K562 (cell line): ENCODE results near the gene SDSL. TPM values are rescaled to one million over a fixed set of nuclear protein-coding genes. Genes with fewer than 3 reads are reported as not detected.

Experiments
- CBFA2T3 ChIP-seq: fragments of 450-650 bp; IDR thresholded peaks from 2 replicates; pipeline ENCODE4 v1.6.1; 2017
- CBX1 ChIP-seq: sonication (generic); IDR thresholded peaks from 2 replicates; pipeline ENCODE4 v1.6.1; 2016; ENCODE audit warnings: antibody characterized with exemption, low read depth, mild to moderate bottlenecking
- ESRRA ChIP-seq: fragments of 450-650 bp; IDR thresholded peaks from 2 replicates; pipeline ENCODE4 v1.6.1; 2014; ENCODE audit warnings: low read depth, mild to moderate bottlenecking, moderate library complexity, borderline replicate concordance
- HDAC6 ChIP-seq: IDR thresholded peaks from 2 replicates; pipeline ENCODE4 v1.6.1; 2012; ENCODE audit warnings: low read depth, mild to moderate bottlenecking, control low read depth, inconsistent platforms, low read length, moderate library complexity
- HNRNPK ChIP-seq: fragments of 200-400 bp; formaldehyde crosslinking; IDR thresholded peaks from one replicate; pipeline ENCODE4 v1.6.1; 2018; ENCODE audit warnings: mild to moderate bottlenecking, low read depth, low read length; ENCODE audit not compliant: poor library complexity, severe bottlenecking
- KDM4B ChIP-seq, 2 experiments: fragments of 450-650 bp in 1 of 2; sonication (generic) in 1 of 2; IDR thresholded peaks; 2 replicates each; pipeline ENCODE4 v1.6.1; 2016 to 2017; ENCODE audit warnings: borderline replicate concordance in 2 of 2, antibody characterized with exemption in 1 of 2, low read depth in 1 of 2, mild to moderate bottlenecking in 1 of 2
- MCM5 ChIP-seq: fragments of 450-650 bp; IDR thresholded peaks from 2 replicates; pipeline ENCODE4 v1.6.1; 2016; ENCODE audit warnings: low read depth
- MEF2D ChIP-seq: conservative IDR thresholded peaks from 2 replicates; pipeline ENCODE4 v1.6.1; 2016; ENCODE audit warnings: low read depth, missing genetic modification characterization, missing compliant biosample characterization
- MNT ChIP-seq, 2 experiments: fragments of 450-650 bp; conservative IDR thresholded peaks; 2 replicates each; pipeline ENCODE4 v1.6.1; 2017; ENCODE audit warnings: mild to moderate bottlenecking in 2 of 2, moderate library complexity in 2 of 2
- NCOA1 ChIP-seq: fragments of 450-650 bp; IDR thresholded peaks from 2 replicates; pipeline ENCODE4 v1.6.1; 2016; ENCODE audit warnings: low read depth
- RERE ChIP-seq: sonication (generic); formaldehyde crosslinking; IDR thresholded peaks from 2 replicates; pipeline ENCODE4 v1.8.0; 2023; ENCODE audit warnings: missing genetic modification reagents, mild to moderate bottlenecking, borderline replicate concordance
- RFX5 ChIP-seq: IDR thresholded peaks from 2 replicates; pipeline ENCODE4 v1.6.1; 2011; ENCODE audit warnings: low read depth, mild to moderate bottlenecking, improper control_type of control experiment, low read length
- SNRNP70 ChIP-seq: fragments of 200-400 bp; formaldehyde crosslinking; optimal IDR thresholded peaks from 2 replicates; pipeline ENCODE3; 2017; ENCODE audit warnings: low read depth, low read length
- SRSF3 ChIP-seq: fragments of 200-400 bp; formaldehyde crosslinking; IDR thresholded peaks from 2 replicates; pipeline ENCODE4 v1.6.1; 2016; ENCODE audit warnings: mild to moderate bottlenecking, low read length, moderate library complexity; ENCODE audit not compliant: insufficient read depth
- ZFPM2 ChIP-seq: fragments of 250-450 bp; sonication (Bioruptor Pico); IDR thresholded peaks from 2 replicates; pipeline ENCODE4 v1.5.1; 2022; ENCODE audit warnings: mild to moderate bottlenecking
- ZNF134 ChIP-seq: fragments of 250-450 bp; sonication (Bioruptor Pico); conservative IDR thresholded peaks from 2 replicates; pipeline ENCODE4 v1.4.0; 2020
- ZNF175 ChIP-seq: fragments of 200-800 bp; sonication (Bioruptor generic); IDR thresholded peaks from 2 replicates; pipeline ENCODE4 v1.6.1; 2016; ENCODE audit warnings: low read depth, mild to moderate bottlenecking, missing genetic modification characterization, missing compliant biosample characterization
- ZNF212 ChIP-seq: fragments of 450-650 bp; formaldehyde crosslinking; IDR thresholded peaks from 2 replicates; pipeline ENCODE4 v1.4.0; 2020; ENCODE audit warnings: mild to moderate bottlenecking
- ZNF232 ChIP-seq: sonication (generic); formaldehyde crosslinking; IDR thresholded peaks from 2 replicates; pipeline ENCODE4 v1.8.0; 2022; ENCODE audit warnings: mild to moderate bottlenecking, missing genetic modification reagents
- ZNF431 ChIP-seq: sonication (generic); formaldehyde crosslinking; IDR thresholded peaks from 2 replicates; pipeline ENCODE4 v1.8.0; 2022; ENCODE audit warnings: mild to moderate bottlenecking, missing genetic modification reagents
- ZNF512 ChIP-seq: IDR thresholded peaks from 2 replicates; pipeline ENCODE4 v1.6.1; 2016; ENCODE audit warnings: missing genetic modification characterization, missing compliant biosample characterization
- polyA plus RNA-seq, 8 experiments: library from polyadenylated mRNA; depleted of rRNA in 4 of 8; stranded (reverse) in 5 of 8; unstranded in 3 of 8; fragments of >200 nt; fragmentation: Nextera tagmentation in 2 of 8; fragmentation: Illumina TruSeq in 1 of 8; extraction: Ambion mirVana in 2 of 8; extraction: Trizol in 1 of 8; gene quantifications; 2 replicates each; pipeline versions ENCODE4 v1.2.1 to v1.2.3, GENCODE V29; 2011 to 2014; ENCODE audit warnings: inconsistent platforms in 1 of 8, missing spikeins in 1 of 8
- total RNA-seq, 7 experiments: library from RNA; depleted of rRNA in 6 of 7; stranded (reverse); fragments of >200 nt in 6 of 7; fragmentation: Illumina TruSeq in 2 of 7; extraction: Trizol in 2 of 7; gene quantifications; 2 replicates each; pipeline versions ENCODE4 v1.2.1 to v1.2.3, GENCODE V29; 2011 to 2021; ENCODE audit warnings: low replicate concordance in 1 of 7

SDSL gene
- total and polyA plus RNA-seq, 9 of the 15 experiments (the other 6 are each of a cell fraction or from before 2014, with no cell fraction given) = 0.31 to 11.0 (median 7.4) TPM

DNA sequence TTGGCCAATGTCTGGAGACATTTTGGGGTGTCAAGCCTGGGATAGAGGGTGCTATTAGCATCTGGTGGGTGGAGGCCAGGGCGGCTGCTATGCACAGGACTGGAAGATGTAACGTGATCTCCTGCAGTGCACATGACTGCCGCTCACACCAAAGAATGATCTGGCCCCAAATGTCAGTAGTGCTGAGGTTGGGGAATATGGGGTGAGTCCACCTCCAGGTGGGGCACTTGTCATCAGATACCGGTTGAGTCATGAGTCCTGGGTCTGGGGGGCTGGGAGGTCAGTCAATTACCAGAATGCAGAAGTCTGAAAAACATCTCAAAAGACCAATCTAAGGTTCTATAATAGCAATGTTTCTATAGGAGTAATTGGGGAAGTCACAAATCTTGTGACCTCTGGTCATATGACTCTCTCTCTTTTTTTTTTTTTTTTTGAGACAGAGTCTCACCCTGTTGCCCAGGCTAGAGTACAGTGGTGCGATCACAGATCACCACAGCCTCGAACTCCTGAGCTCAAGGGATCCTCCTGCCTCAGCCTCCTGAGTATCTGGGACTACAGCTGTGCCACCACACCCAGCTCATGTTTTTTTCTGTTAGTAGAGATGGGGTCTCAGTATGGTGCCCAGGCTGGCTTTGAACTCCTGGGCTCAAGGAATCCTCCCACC, 6.0 kb upstream of the SDSL start (continued):
- TF ChIP-seq SRSF3 = no peak
- TF ChIP-seq ZNF134 (CRISPR knock-in tag) = peak; percentile 80
- TF ChIP-seq NCOA1 = no peak
- TF ChIP-seq ESRRA = 0 out of 2 replicates have a peak, but pooled peaks have one; percentile 17
- no peak for TF ChIP-seq MEF2D (tag)
- no peak for TF ChIP-seq KDM4B (IDR thresholded peaks at IDR 0.05; ENCODE audit: borderline replicate concordance in 2 of 2, low read depth in 1 of 2)
- TF ChIP-seq ZNF232 (CRISPR knock-in tag) = no peak
- no peak for TF ChIP-seq HDAC6
- peak; percentile 26; the same call in 1 of the 2 replicates for TF ChIP-seq CBFA2T3
- 0 out of 2 replicates have a peak, but pooled peaks have one; percentile 21 for TF ChIP-seq ZNF175
- no peak for TF ChIP-seq CBX1
- TF ChIP-seq ZFPM2 (CRISPR knock-in tag) = no peak
- no peak for TF ChIP-seq RERE (CRISPR knock-in tag)
- TF ChIP-seq ZNF431 (CRISPR knock-in tag) = no peak
- TF ChIP-seq SNRNP70 = no peak
- TF ChIP-seq HNRNPK = no peak
- no peak for TF ChIP-seq ZNF512 (tag)
- no peak for TF ChIP-seq ZNF212 (CRISPR knock-in tag)
- TF ChIP-seq RFX5 = no peak
- TF ChIP-seq MNT (conservative IDR thresholded peaks at IDR 0.05) = 0 out of 4 replicates have a peak, but pooled peaks of 1 of the 2 experiments have one; percentile 24
- TF ChIP-seq MCM5 = no peak
